ENCODE results near the gene DAP.

The DAP gene

GRCh38 chr5:10662083-10662482 lies 99.0 kb downstream of the DAP start:
- H3K4me2 ChIP-seq (ENCODE audit: insufficient read depth, low read length, poor library complexity, severe bottlenecking): no peak overlapping the region
- H3K4ac ChIP-seq (ENCODE audit: low read length): no peak overlapping the region
- no peak overlapping the region for H2BK12ac ChIP-seq (ENCODE audit: low read length)
- no peak overlapping the region for H2BK15ac ChIP-seq (ENCODE audit: low read length)
- H3K27ac ChIP-seq (replicated peaks; ENCODE audit: low read length): no peak overlapping the region
- H4K8ac ChIP-seq (ENCODE audit: low read depth, low read length): no peak overlapping the region
- no peaks in the 10 kb centered on the region for H3K36me3 ChIP-seq (replicated peaks in 1 of 2; ENCODE audit: control insufficient read depth in 2 of 2, insufficient read depth in 2 of 2, low read length in 2 of 2)
- H3K14ac ChIP-seq (ENCODE audit: low read length): no peak overlapping the region
- no peak overlapping the region for H4K91ac ChIP-seq (ENCODE audit: low read depth, low read length, poor library complexity)
- DNase-seq (ENCODE audit: low spot score): no peak
- H3K4me1 ChIP-seq (ENCODE audit: control insufficient read depth in 2 of 2, insufficient read depth in 1 of 2, low read depth in 1 of 2, low read length in 2 of 2): peaks cover 4 to 16% of the 10 kb centered on the region in 2 donors
- WGBS, 2 donors (ENCODE audit: extremely low coverage in 2 of 2, insufficient read length in 2 of 2, insufficient replicate concordance in 1 of 2): no CpG with 5 or more reads among the region's 11 CpGs
- no peaks in the 10 kb centered on the region for H3K79me1 ChIP-seq (ENCODE audit: low read depth, low read length)
- no peak overlapping the region for H2BK120ac ChIP-seq (ENCODE audit: low read depth, low read length)
- no peak overlapping the region for H2BK5ac ChIP-seq (ENCODE audit: low read length)
- no peak overlapping the region for H2AFZ ChIP-seq (ENCODE audit: low read length)
- peak overlapping the region; percentile 79 for H3K18ac ChIP-seq (ENCODE audit: low read length)
- no peaks in the 10 kb centered on the region for H3K9me3 ChIP-seq (replicated peaks in 1 of 2; ENCODE audit: control insufficient read depth in 2 of 2, insufficient read depth in 1 of 2, low read depth in 1 of 2, low read length in 2 of 2)
- no peak overlapping the region for H3K9ac ChIP-seq (ENCODE audit: low read depth, low read length, poor library complexity)
- no peaks in the 10 kb centered on the region for H3K27me3 ChIP-seq (ENCODE audit: control insufficient read depth in 3 of 3, insufficient read depth in 3 of 3, low read depth in 1 of 3, low read length in 3 of 3)
- H3K4me3 ChIP-seq (ENCODE audit: low read length in 2 of 2): no peak overlapping the region
- peak overlapping the region; percentile 29 for H3K23ac ChIP-seq (ENCODE audit: low read depth, low read length, poor library complexity)
- no peak overlapping the region for H2AK5ac ChIP-seq (ENCODE audit: low read depth, low read length)

GRCh38 chr5:10661401-10661800 lies 99.6 kb downstream of the DAP start:
- Histone ChIP-seq H3K14ac (ENCODE audit: low read length) (no peak overlapping the region), H2BK5ac (ENCODE audit: low read length) (no peak overlapping the region), H2AFZ (ENCODE audit: low read length) (no peak overlapping the region), H3K9ac (ENCODE audit: low read depth, low read length, poor library complexity) (no peak overlapping the region), H2BK15ac (ENCODE audit: low read length) (no peak overlapping the region), H3K18ac (ENCODE audit: low read length) (no peak overlapping the region), H3K4me3 (ENCODE audit: low read length in 2 of 2) (no peak overlapping the region), H3K4me1 (ENCODE audit: control insufficient read depth in 2 of 2, insufficient read depth in 1 of 2, low read depth in 1 of 2, low read length in 2 of 2) (peaks cover 4 to 15% of the 10 kb centered on the region in 2 donors), H3K4me2 (ENCODE audit: insufficient read depth, low read length, poor library complexity, severe bottlenecking) (no peak overlapping the region), H2BK120ac (ENCODE audit: low read depth, low read length) (no peak overlapping the region), H3K27ac (replicated peaks; ENCODE audit: low read length) (no peak overlapping the region), H3K79me1 (ENCODE audit: low read depth, low read length) (no peaks in the 10 kb centered on the region), H3K36me3 (replicated peaks in 1 of 2; ENCODE audit: control insufficient read depth in 2 of 2, insufficient read depth in 2 of 2, low read length in 2 of 2) (no peaks in the 10 kb centered on the region), H3K9me3 (replicated peaks in 1 of 2; ENCODE audit: control insufficient read depth in 2 of 2, insufficient read depth in 1 of 2, low read depth in 1 of 2, low read length in 2 of 2) (no peaks in the 10 kb centered on the region), H3K4ac (ENCODE audit: low read length) (no peak overlapping the region), H3K23ac (ENCODE audit: low read depth, low read length, poor library complexity) (no peak overlapping the region), H3K27me3 (ENCODE audit: control insufficient read depth in 3 of 3, insufficient read depth in 3 of 3, low read depth in 1 of 3, low read length in 3 of 3) (no peaks in the 10 kb centered on the region), H4K91ac (ENCODE audit: low read depth, low read length, poor library complexity) (no peak overlapping the region), H4K8ac (ENCODE audit: low read depth, low read length) (no peak overlapping the region), H2BK12ac (ENCODE audit: low read length) (no peak overlapping the region), H2AK5ac (ENCODE audit: low read depth, low read length) (no peak overlapping the region)
- DNase-seq (ENCODE audit: low spot score): no peak
- no CpG with 5 or more reads among the region's 13 CpGs for WGBS, 2 donors (ENCODE audit: extremely low coverage in 2 of 2, insufficient read length in 2 of 2, insufficient replicate concordance in 1 of 2)

- Histone ChIP-seq H3K4me1 (ENCODE audit: control insufficient read depth in 2 of 2, insufficient read depth in 1 of 2, low read depth in 1 of 2, low read length in 2 of 2) (peaks cover 7 to 18% of the 10 kb centered on the region in 2 donors), H2BK120ac (ENCODE audit: low read depth, low read length) (no peak overlapping the region), H2AK5ac (ENCODE audit: low read depth, low read length) (peak overlapping the region; percentile 32), H3K9ac (ENCODE audit: low read depth, low read length, poor library complexity) (no peak overlapping the region), H2AFZ (ENCODE audit: low read length) (no peak overlapping the region), H2BK5ac (ENCODE audit: low read length) (no peak overlapping the region), H3K4ac (ENCODE audit: low read length) (no peak overlapping the region), H2BK12ac (ENCODE audit: low read length) (no peak overlapping the region), H2BK15ac (ENCODE audit: low read length) (no peak overlapping the region), H3K18ac (ENCODE audit: low read length) (no peak overlapping the region), H3K36me3 (replicated peaks in 1 of 2; ENCODE audit: control insufficient read depth in 2 of 2, insufficient read depth in 2 of 2, low read length in 2 of 2) (no peaks in the 10 kb centered on the region), H3K27me3 (ENCODE audit: control insufficient read depth in 3 of 3, insufficient read depth in 3 of 3, low read depth in 1 of 3, low read length in 3 of 3) (no peaks in the 10 kb centered on the region), H4K91ac (ENCODE audit: low read depth, low read length, poor library complexity) (no peak overlapping the region), H3K27ac (replicated peaks; ENCODE audit: low read length) (no peak overlapping the region), H3K9me3 (replicated peaks in 1 of 2; ENCODE audit: control insufficient read depth in 2 of 2, insufficient read depth in 1 of 2, low read depth in 1 of 2, low read length in 2 of 2) (no peaks in the 10 kb centered on the region), H3K14ac (ENCODE audit: low read length) (no peak overlapping the region), H3K79me1 (ENCODE audit: low read depth, low read length) (peaks cover 2% of the 10 kb centered on the region), H3K23ac (ENCODE audit: low read depth, low read length, poor library complexity) (no peak overlapping the region), H3K4me2 (ENCODE audit: insufficient read depth, low read length, poor library complexity, severe bottlenecking) (no peak overlapping the region), H3K4me3 (ENCODE audit: low read length in 2 of 2) (no peak overlapping the region), H4K8ac (ENCODE audit: low read depth, low read length) (no peak overlapping the region)
- no peak for DNase-seq (ENCODE audit: low spot score)
- WGBS, 2 donors (ENCODE audit: extremely low coverage in 2 of 2, insufficient read length in 2 of 2, insufficient replicate concordance in 1 of 2): no CpG with 5 or more reads among the region's 15 CpGs
Observed at GRCh38 chr5:10660720-10661387, 100.2 kb downstream of the DAP start.

DNA sequence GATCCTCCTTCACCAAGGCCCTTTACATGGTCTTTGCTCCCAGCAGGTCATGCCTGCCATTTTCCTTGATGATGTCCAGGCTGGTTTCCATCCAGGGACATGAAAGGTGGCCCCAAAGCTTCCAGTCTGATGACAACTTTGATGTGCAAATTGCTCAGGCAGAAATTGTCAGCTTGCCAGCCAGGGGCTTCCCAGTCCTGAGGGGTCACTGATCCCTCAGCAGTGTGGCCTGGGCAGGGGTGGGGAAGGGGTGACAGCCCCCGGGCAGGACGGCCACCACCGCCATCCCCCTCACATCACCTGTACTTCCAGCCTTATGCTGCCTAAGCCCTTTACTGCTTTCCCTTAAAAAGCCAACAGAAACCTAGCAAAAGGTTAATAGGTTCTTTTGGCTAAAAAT lies 100.9 kb downstream of the DAP start:
- H2BK5ac ChIP-seq (ENCODE audit: low read length): no peak overlapping the region
- H2AFZ ChIP-seq (ENCODE audit: low read length): no peak overlapping the region
- H4K91ac ChIP-seq (ENCODE audit: low read depth, low read length, poor library complexity): no peak overlapping the region
- peaks cover 9 to 20% of the 10 kb centered on the region in 2 donors for H3K4me1 ChIP-seq (ENCODE audit: control insufficient read depth in 2 of 2, insufficient read depth in 1 of 2, low read depth in 1 of 2, low read length in 2 of 2)
- no peaks in the 10 kb centered on the region for H3K27me3 ChIP-seq (ENCODE audit: control insufficient read depth in 3 of 3, insufficient read depth in 3 of 3, low read depth in 1 of 3, low read length in 3 of 3)
- no peaks in the 10 kb centered on the region for H3K36me3 ChIP-seq (replicated peaks in 1 of 2; ENCODE audit: control insufficient read depth in 2 of 2, insufficient read depth in 2 of 2, low read length in 2 of 2)
- H3K18ac ChIP-seq (ENCODE audit: low read length): no peak overlapping the region
- H3K4ac ChIP-seq (ENCODE audit: low read length): no peak overlapping the region
- no peak overlapping the region for H3K4me2 ChIP-seq (ENCODE audit: insufficient read depth, low read length, poor library complexity, severe bottlenecking)
- H4K8ac ChIP-seq (ENCODE audit: low read depth, low read length): no peak overlapping the region
- H2BK15ac ChIP-seq (ENCODE audit: low read length): no peak overlapping the region
- H2AK5ac ChIP-seq (ENCODE audit: low read depth, low read length): no peak overlapping the region
- no peak overlapping the region for H3K4me3 ChIP-seq (ENCODE audit: low read length in 2 of 2)
- peaks cover 2% of the 10 kb centered on the region for H3K79me1 ChIP-seq (ENCODE audit: low read depth, low read length)
- H2BK12ac ChIP-seq (ENCODE audit: low read length): no peak overlapping the region
- no peak overlapping the region for H3K14ac ChIP-seq (ENCODE audit: low read length)
- no CpG with 5 or more reads among the region's 3 CpGs for WGBS, 2 donors (ENCODE audit: extremely low coverage in 2 of 2, insufficient read length in 2 of 2, insufficient replicate concordance in 1 of 2)
- no peaks in the 10 kb centered on the region for H3K9me3 ChIP-seq (replicated peaks in 1 of 2; ENCODE audit: control insufficient read depth in 2 of 2, insufficient read depth in 1 of 2, low read depth in 1 of 2, low read length in 2 of 2)
- H2BK120ac ChIP-seq (ENCODE audit: low read depth, low read length): no peak overlapping the region
- H3K23ac ChIP-seq (ENCODE audit: low read depth, low read length, poor library complexity): no peak overlapping the region
- H3K9ac ChIP-seq (ENCODE audit: low read depth, low read length, poor library complexity): no peak overlapping the region
- DNase-seq (ENCODE audit: low spot score): no peak
- H3K27ac ChIP-seq (replicated peaks; ENCODE audit: low read length): no peak overlapping the region
